SH-SY5Y (cell line): ENCODE data around the gene TSPAN18.

Source experiments
- GATA2 ChIP-seq: IDR thresholded peaks from 2 replicates; pipeline ENCODE4 v1.6.1; 2011; ENCODE audit warnings: mild to moderate bottlenecking, low read depth, low read length
- GATA3 ChIP-seq: IDR thresholded peaks from 2 replicates; pipeline ENCODE4 v1.6.1; 2011; ENCODE audit warnings: low read depth, mild to moderate bottlenecking, low read length, moderate library complexity

- TF ChIP-seq GATA2 (no peak), GATA3 (no peak)
These were observed 186.7 kb downstream of the TSPAN18 start for GRCh38 chr11:44913502-44913901.
